CD14-positive monocyte (primary cell): Measurements from ENCODE around the gene PI4K2A. TPM values are rescaled to one million over a fixed set of nuclear protein-coding genes. Genes with fewer than 3 reads are reported as not detected.

Source experiments
- DNase-seq, 3 donors: peaks; one replicate each; pipeline ENCODE4 v3.0.0-alpha.2; 2011 to 2022
- H2AFZ ChIP-seq: 2 replicates; pipeline ENCODE4 v1.6.0; 2012; ENCODE audit warnings: mild to moderate bottlenecking, low read depth, low read length, inconsistent platforms; ENCODE audit not compliant: insufficient read depth, poor library complexity, severe bottlenecking
- H3K27ac ChIP-seq, 2 donors: 1 replicate in 1 of 2; 2 replicates in 1 of 2; pipeline ENCODE4 v1.5.1; 2012 to 2013; ENCODE audit warnings: low read length in 2 of 2, control low read depth in 1 of 2, inconsistent platforms in 1 of 2, low read depth in 1 of 2, mild to moderate bottlenecking in 1 of 2
- H3K27me3 ChIP-seq, 2 donors: one replicate each; pipeline versions ENCODE4 v1.6.0 to v1.6.1; 2011 to 2013; ENCODE audit warnings: low read length in 2 of 2; ENCODE audit not compliant: control insufficient read depth in 2 of 2, insufficient read depth in 2 of 2
- H3K36me3 ChIP-seq, 2 donors: replicated peaks in 1 of 2; 1 replicate in 1 of 2; 2 replicates in 1 of 2; pipeline versions ENCODE4 v1.5.1 to v1.6.1; 2012 to 2013; ENCODE audit warnings: low read length in 2 of 2, control low read depth in 1 of 2, inconsistent platforms in 1 of 2, mild to moderate bottlenecking in 1 of 2; ENCODE audit not compliant: insufficient read depth in 2 of 2, control insufficient read depth in 1 of 2
- H3K4me1 ChIP-seq, 2 donors: 1 replicate in 1 of 2; 2 replicates in 1 of 2; pipeline versions ENCODE4 v1.5.1 to v1.6.1; 2012 to 2013; ENCODE audit warnings: low read length in 2 of 2, control low read depth in 1 of 2, inconsistent platforms in 1 of 2, mild to moderate bottlenecking in 1 of 2, moderate library complexity in 1 of 2; ENCODE audit not compliant: insufficient read depth in 2 of 2, control insufficient read depth in 1 of 2
- H3K4me2 ChIP-seq: replicated peaks from 2 replicates; pipeline ENCODE3; 2012; ENCODE audit warnings: low read length, moderate library complexity, mild to moderate bottlenecking; ENCODE audit not compliant: poor library complexity, severe bottlenecking; ENCODE audit errors: extremely low read depth
- H3K4me3 ChIP-seq, 3 experiments: fragments of 200-600 bp in 1 of 3; sonication (generic) in 1 of 3; replicated peaks in 1 of 3; 1 replicate in 2 of 3; 2 replicates in 1 of 3; pipeline ENCODE4 v1.5.1; 2011 to 2013; ENCODE audit warnings: low read length in 3 of 3, mild to moderate bottlenecking in 3 of 3, control low read depth in 2 of 3, low read depth in 2 of 3, inconsistent platforms in 1 of 3, moderate library complexity in 1 of 3
- H3K79me2 ChIP-seq: 2 replicates; pipeline ENCODE4 v1.6.0; 2012; ENCODE audit warnings: mild to moderate bottlenecking, control low read depth, inconsistent platforms, low read length, moderate library complexity; ENCODE audit not compliant: insufficient read depth
- H3K9ac ChIP-seq: 2 replicates; pipeline ENCODE4 v1.6.0; 2017; ENCODE audit warnings: low read length, mild to moderate bottlenecking; ENCODE audit not compliant: insufficient read depth, poor library complexity, severe bottlenecking
- H3K9me3 ChIP-seq, 2 donors: replicated peaks in 1 of 2; 1 replicate in 1 of 2; 2 replicates in 1 of 2; pipeline versions ENCODE4 v1.5.1 to v1.6.1; 2012 to 2013; ENCODE audit warnings: low read length in 2 of 2, control low read depth in 1 of 2; ENCODE audit not compliant: control insufficient read depth in 1 of 2, insufficient read depth in 1 of 2
- H4K20me1 ChIP-seq: 2 replicates; pipeline ENCODE4 v1.6.0; 2012; ENCODE audit warnings: mild to moderate bottlenecking, low read length, control low read depth, moderate library complexity; ENCODE audit not compliant: insufficient read depth
- H3K27ac Mint-ChIP-seq, 7 donors: one replicate each; pipeline ENCODE4 v1.8.0; 2020; ENCODE audit warnings: mild to moderate bottlenecking in 7 of 7, mixed read lengths in 7 of 7, moderate library complexity in 6 of 7, inconsistent platforms in 2 of 7
- H3K27me3 Mint-ChIP-seq, 3 donors: one replicate each; pipeline ENCODE4 v1.8.0; 2021 to 2022; ENCODE audit warnings: low read depth in 3 of 3, mild to moderate bottlenecking in 3 of 3, mixed read lengths in 3 of 3, moderate library complexity in 3 of 3, inconsistent platforms in 1 of 3
- H3K36me3 Mint-ChIP-seq, 2 donors: one replicate each; pipeline ENCODE4 v1.8.0; 2020; ENCODE audit warnings: mixed read lengths in 2 of 2, inconsistent platforms in 1 of 2, mild to moderate bottlenecking in 1 of 2
- H3K4me1 Mint-ChIP-seq: one replicate; pipeline ENCODE4 v1.8.0; 2020; ENCODE audit warnings: mild to moderate bottlenecking, mixed read lengths
- H3K4me3 Mint-ChIP-seq, 2 donors: one replicate each; pipeline ENCODE4 v1.8.0; 2020; ENCODE audit warnings: mild to moderate bottlenecking in 2 of 2, mixed read lengths in 2 of 2, moderate library complexity in 1 of 2
- H3K9me3 Mint-ChIP-seq, 7 donors: one replicate each; pipeline ENCODE4 v1.8.0; 2020 to 2022; ENCODE audit warnings: mixed read lengths in 7 of 7, mild to moderate bottlenecking in 6 of 7, moderate library complexity in 6 of 7, inconsistent platforms in 2 of 7
- CTCF ChIP-seq: fragments of 200-600 bp; IDR thresholded peaks from one replicate; pipeline ENCODE4 v1.8.0; 2022; ENCODE audit warnings: antibody characterized with exemption, mild to moderate bottlenecking
- WGBS: methylation state at CpG from one replicate; pipeline ENCODE4 v1.1.5; 2013; ENCODE audit warnings: missing lambda C conversion rate; ENCODE audit not compliant: insufficient coverage; 5-methylcytosine and 5-hydroxymethylcytosine counted together
- intact Hi-C, 2 donors: fragments of 100-400 bp; cut with micrococcal nuclease; formaldehyde crosslinking; loops; one replicate each; pipeline versions ENCODE4 v1.15.0 to v1.15.1; 2023
- polyA minus RNA-seq: library from RNA; depleted of rRNA, polyadenylated mRNA; stranded (reverse); fragments of >200 nt; gene quantifications from 2 replicates; pipeline ENCODE4 v1.2.3, GENCODE V29; 2012
- polyA plus RNA-seq, 3 donors: library from polyadenylated mRNA; depleted of rRNA in 1 of 3; unstranded in 2 of 3; stranded (reverse) in 1 of 3; fragments of 300-500 nt in 2 of 3; fragments of >200 nt in 1 of 3; fragmentation: Illumina TruSeq in 2 of 3; gene quantifications; 1 replicate in 2 of 3; 2 replicates in 1 of 3; pipeline ENCODE4 v1.2.3, GENCODE V29; 2012 to 2021
- total RNA-seq, 12 experiments: library from RNA in 1 of 12; stranded (reverse) in 1 of 12; fragments of 120-200 nt in 1 of 12; gene quantifications; one replicate each; pipeline ENCODE4 v1.2.4 and lab custom pipeline; 2013 to 2026; ENCODE audit warnings: mixed read lengths in 6 of 12, inconsistent platforms in 1 of 12

The PI4K2A gene
- total RNA-seq (2013) = 10.5 TPM
- polyA plus RNA-seq (10 to 100 TPM in 1 of 3 donors, 1 to 10 TPM in 2; 5.8 to 16.4 (median 6.7) TPM), polyA minus RNA-seq (14.8 and 16.4 TPM in 2 replicates), total RNA-seq (lab: John Stamatoyannopoulos, UW) (14.1 to 96.3 (median 66.3) reads per million in 11 experiments)

DNA sequence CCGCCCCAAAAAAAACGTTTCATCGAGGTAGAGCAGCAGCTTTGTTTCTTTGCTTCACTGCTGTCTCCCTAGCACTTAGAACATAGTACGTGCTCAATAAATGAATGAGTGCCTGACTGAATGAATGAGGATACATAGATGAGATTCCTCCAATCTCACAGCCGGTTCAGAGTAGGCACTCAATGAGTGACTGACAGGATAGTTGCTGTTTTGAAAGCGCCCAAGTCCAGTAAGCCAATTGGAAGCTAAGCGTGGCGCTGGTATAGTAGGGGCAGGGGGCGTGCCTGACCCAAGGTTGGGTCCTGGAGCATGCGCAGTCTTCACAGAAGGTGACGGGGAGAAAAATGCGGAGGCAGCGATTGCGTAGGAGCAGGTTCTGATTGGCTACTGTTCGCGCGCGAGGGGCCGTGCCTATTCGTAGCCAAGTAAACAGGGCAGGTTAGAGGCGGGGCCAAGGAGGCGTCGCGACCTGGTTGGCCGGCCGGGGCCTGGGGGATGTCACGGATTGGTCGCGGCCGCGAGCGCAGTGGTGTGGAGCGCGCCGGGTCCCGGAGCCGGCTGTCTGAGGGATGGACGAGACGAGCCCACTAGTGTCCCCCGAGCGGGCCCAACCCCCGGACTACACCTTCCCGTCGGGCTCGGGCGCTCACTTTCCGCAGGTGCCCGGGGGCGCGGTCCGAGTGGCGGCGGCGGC lies at the start of gene PI4K2A:
Gene PI4K2A, plus strand, starts transcription at position 498 of the 694 bp plus-strand sequence. Its CDS starts 72 bp downstream, at position 570.
- Histone ChIP-seq H3K4me2 (peak within 1 kb of the TSS; percentile 91), H3K9me3 (no peaks in the 10 kb centered on the region), H3K4me1 (peaks cover 12 to 17% of the 10 kb centered on the region in 2 donors), H2AFZ (peak within 1 kb of the TSS; percentile 71), H3K27ac (peak within 1 kb of the TSS; percentile 79 to 90), H3K79me2 (peaks cover 20% of the 10 kb centered on the region), H3K36me3 (peaks cover 10 to 23% of the 10 kb centered on the region in 2 donors), H3K9ac (peak within 1 kb of the TSS; percentile 96), H3K27me3 (no peaks in the 10 kb centered on the region), H4K20me1 (peaks cover 15% of the 10 kb centered on the region), H3K4me3 (peak within 1 kb of the TSS; percentile 85 to 96 (median 88))
- Mint-ChIP-seq H3K27ac (peak within 1 kb of the TSS; percentile 90 to 97 (median 92)), H3K4me1 (peaks cover 19% of the 10 kb centered on the region), H3K36me3 (peaks cover 24 to 26% of the 10 kb centered on the region in 2 donors), H3K27me3 (peaks cover 2 to 9% (median 3%) of the 10 kb centered on the region in 3 donors), H3K9me3 (no peaks in the 10 kb centered on the region), H3K4me3 (peak within 1 kb of the TSS; percentile 96 to 97)
- DNase-seq = peak; percentile 99 to 100 (median 100)
- intact Hi-C loops = loop anchor here in 1 of 2 donors (5.0 kb wide), 1 partner anchor 47 kb away; the partner anchor contains the start of gene AVPI1
- under 1% methylated on average over 50 of the region's 54 CpGs for WGBS
- TF ChIP-seq CTCF = no peak

DNA sequence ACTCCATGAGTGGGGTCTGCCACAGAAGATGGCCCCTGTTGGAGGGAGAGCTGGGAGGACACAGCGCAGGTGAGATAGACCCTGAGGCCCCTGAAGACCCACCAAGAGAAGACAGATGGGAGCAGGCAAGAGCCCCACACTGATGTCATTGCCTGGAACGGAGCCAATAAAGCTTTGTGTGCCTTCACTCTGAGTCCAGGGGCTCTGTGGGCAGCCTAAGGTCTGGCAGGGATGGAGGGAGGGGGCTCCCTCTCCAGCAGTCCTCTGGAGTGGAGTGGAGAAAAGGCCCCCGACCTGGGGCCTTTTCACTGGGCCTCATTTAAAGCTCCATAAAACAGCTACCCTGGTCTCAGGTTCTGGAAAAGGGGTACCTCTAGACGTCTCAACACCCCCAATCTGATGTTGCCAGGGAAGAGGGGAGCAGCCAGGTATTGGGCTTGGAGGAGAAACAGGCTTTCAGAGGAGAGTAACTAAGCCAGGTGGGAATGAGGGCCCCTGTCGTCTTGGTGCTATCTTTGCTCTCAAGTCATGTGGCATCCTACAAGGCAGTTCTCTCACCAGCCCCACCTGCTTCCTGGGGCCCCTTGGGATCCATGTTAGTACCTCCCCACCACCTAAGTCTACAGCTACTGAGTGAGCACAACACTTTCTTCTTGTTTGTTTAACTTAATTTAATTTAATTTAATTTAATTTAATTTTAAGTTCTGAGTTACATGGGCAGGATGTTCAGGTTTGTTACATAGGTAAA lies 49.5 kb upstream of the PI4K2A start:
- WGBS = 79% methylated on average over 2 of the region's 5 CpGs
- intact Hi-C loops = no loop called here
- no peaks in the 10 kb centered on the region for H3K4me1 Mint-ChIP-seq
- H3K4me1 ChIP-seq = no peaks in the 10 kb centered on the region
- no peak overlapping the region for H3K27ac ChIP-seq
- no peak for TF ChIP-seq CTCF
- H3K4me3 Mint-ChIP-seq = no peak overlapping the region
- no peaks in the 10 kb centered on the region for H3K27me3 ChIP-seq
- H3K9me3 ChIP-seq = no peaks in the 10 kb centered on the region
- H3K9ac ChIP-seq = no peak overlapping the region
- no peaks in the 10 kb centered on the region for H4K20me1 ChIP-seq
- no peaks in the 10 kb centered on the region for H3K36me3 Mint-ChIP-seq
- no peaks in the 10 kb centered on the region for H3K79me2 ChIP-seq
- no peak overlapping the region for H2AFZ ChIP-seq
- no peaks in the 10 kb centered on the region for H3K36me3 ChIP-seq
- DNase-seq = no peak
- no peak overlapping the region for H3K4me3 ChIP-seq
- peaks cover 0 to 2% (median 2%) of the 10 kb centered on the region in 3 donors for H3K27me3 Mint-ChIP-seq
- H3K4me2 ChIP-seq = no peak overlapping the region
- H3K27ac Mint-ChIP-seq = peak overlapping the region in 1 of 7 donors; percentile 1
- no peaks in the 10 kb centered on the region for H3K9me3 Mint-ChIP-seq
